ENCODE results near the gene CPLX1.

CPLX1 gene

GRCh38 chr4:825971-826330, at the start of gene CPLX1:
Gene CPLX1, minus strand, starts transcription at chr4:826129. Its CDS starts 1,607 bp downstream, at chr4:824522.
- no peak for DNase-seq (ENCODE audit: low read depth)

- DNase-seq (ENCODE audit: low read depth) = no peak
Observed at GRCh38 chr4:874971-875817, 49.3 kb upstream of the CPLX1 start.

- no peak for DNase-seq (ENCODE audit: low read depth)
Observed at GRCh38 chr4:874056-874455, 48.1 kb upstream of the CPLX1 start.

GRCh38 chr4:872241-872981, 46.5 kb upstream of the CPLX1 start:
- DNase-seq (ENCODE audit: low read depth) = no peak

- no peak for DNase-seq (ENCODE audit: low read depth)
Observed at GRCh38 chr4:871484-871883, 45.6 kb upstream of the CPLX1 start.

- no peak for DNase-seq (ENCODE audit: low read depth)
Observed at GRCh38 chr4:870951-871350, 45.0 kb upstream of the CPLX1 start.

GRCh38 chr4:869776-870175, 43.8 kb upstream of the CPLX1 start:
- DNase-seq (ENCODE audit: low read depth) = no peak

GRCh38 chr4:868421-868820, 42.5 kb upstream of the CPLX1 start:
- no peak for DNase-seq (ENCODE audit: low read depth)

GRCh38 chr4:867526-868250, 41.8 kb upstream of the CPLX1 start:
- no peak for DNase-seq (ENCODE audit: low read depth)

- no peak for DNase-seq (ENCODE audit: low read depth)
Observed at GRCh38 chr4:866761-867390, 40.9 kb upstream of the CPLX1 start.

- no peak for DNase-seq (ENCODE audit: low read depth)
Observed at GRCh38 chr4:866068-866760, 40.3 kb upstream of the CPLX1 start.

- no peak for DNase-seq (ENCODE audit: low read depth)
Observed at GRCh38 chr4:865572-865971, 39.6 kb upstream of the CPLX1 start.

GRCh38 chr4:865121-865465, 39.2 kb upstream of the CPLX1 start:
- no peak for DNase-seq (ENCODE audit: low read depth)

- DNase-seq (ENCODE audit: low read depth) = no peak
Observed at GRCh38 chr4:864456-865120, 38.7 kb upstream of the CPLX1 start.

- DNase-seq (ENCODE audit: low read depth) = no peak
Observed at GRCh38 chr4:860561-860960, 34.6 kb upstream of the CPLX1 start.

GRCh38 chr4:859496-859895, 33.6 kb upstream of the CPLX1 start:
- no peak for DNase-seq (ENCODE audit: low read depth)

- DNase-seq (ENCODE audit: low read depth) = no peak
Observed at GRCh38 chr4:858831-859451, 33.0 kb upstream of the CPLX1 start.

GRCh38 chr4:858041-858481, 32.1 kb upstream of the CPLX1 start:
- no peak for DNase-seq (ENCODE audit: low read depth)

GRCh38 chr4:857461-857860, 31.5 kb upstream of the CPLX1 start:
- no peak for DNase-seq (ENCODE audit: low read depth)

- no peak for DNase-seq (ENCODE audit: low read depth)
Observed at GRCh38 chr4:856225-856901, 30.4 kb upstream of the CPLX1 start.

Measured in GM04503 (cell line).